C4-2B (cell line): ENCODE measurements around the gene CD99.

Experiments used
- H3K27ac ChIP-seq: fragments of 450-650 bp; 2 replicates; pipeline ENCODE4 v1.5.1; 2017
- ZFX ChIP-seq: fragments of 450-650 bp; IDR thresholded peaks from 2 replicates; pipeline ENCODE4 v1.6.1; 2017
- TF ChIP-seq, protein P1 (sequence below): fragments of 450-650 bp; conservative IDR thresholded peaks from 2 replicates; pipeline ENCODE4 v1.5.1; 2017; ENCODE audit warnings: mild to moderate bottlenecking

Gene CD99

DNA sequence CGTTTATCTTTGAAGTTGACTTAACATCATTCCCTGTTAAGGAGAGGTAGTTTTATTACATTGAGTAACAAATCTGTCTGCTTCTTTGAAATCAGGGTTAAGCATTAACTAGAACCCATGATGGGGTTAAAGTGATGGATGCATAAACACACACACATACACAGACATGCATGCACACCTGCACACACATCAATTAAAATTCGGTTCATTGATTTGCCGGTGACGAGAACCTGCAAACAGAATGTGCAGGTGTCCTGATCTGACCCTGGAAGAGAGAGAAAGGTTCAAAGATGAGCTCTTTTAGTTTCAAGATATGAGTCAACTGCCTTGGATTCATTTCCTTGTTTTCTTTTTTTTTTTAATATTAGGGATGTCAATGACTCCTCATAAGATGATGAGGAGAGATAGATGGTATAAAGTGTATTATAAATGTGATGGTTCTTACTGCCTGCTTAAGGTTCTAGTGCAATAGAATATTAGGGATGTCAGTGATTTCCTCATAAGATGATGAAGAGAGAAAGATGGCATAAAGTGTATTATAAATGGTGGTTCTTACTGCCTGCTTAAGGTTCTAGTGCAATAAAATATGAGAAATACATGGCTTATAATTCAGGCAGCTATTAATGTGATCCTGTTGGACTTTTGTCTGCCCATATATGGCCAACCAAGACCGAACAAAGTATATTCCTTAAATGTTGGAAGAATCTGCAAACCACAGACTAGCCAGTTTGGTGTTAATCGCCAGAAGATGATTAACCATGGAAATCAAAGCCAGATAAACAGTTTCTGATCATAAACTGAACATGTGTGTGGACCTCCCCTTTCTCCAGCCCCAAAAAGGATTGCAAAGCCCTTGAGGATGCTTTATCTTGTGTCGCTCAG lies 14.1 kb upstream of the CD99 start:
- H3K27ac ChIP-seq: peak overlapping the region; percentile 92
- TF ChIP-seq ZFX: no peak
- TF ChIP-seq, protein P1, sequence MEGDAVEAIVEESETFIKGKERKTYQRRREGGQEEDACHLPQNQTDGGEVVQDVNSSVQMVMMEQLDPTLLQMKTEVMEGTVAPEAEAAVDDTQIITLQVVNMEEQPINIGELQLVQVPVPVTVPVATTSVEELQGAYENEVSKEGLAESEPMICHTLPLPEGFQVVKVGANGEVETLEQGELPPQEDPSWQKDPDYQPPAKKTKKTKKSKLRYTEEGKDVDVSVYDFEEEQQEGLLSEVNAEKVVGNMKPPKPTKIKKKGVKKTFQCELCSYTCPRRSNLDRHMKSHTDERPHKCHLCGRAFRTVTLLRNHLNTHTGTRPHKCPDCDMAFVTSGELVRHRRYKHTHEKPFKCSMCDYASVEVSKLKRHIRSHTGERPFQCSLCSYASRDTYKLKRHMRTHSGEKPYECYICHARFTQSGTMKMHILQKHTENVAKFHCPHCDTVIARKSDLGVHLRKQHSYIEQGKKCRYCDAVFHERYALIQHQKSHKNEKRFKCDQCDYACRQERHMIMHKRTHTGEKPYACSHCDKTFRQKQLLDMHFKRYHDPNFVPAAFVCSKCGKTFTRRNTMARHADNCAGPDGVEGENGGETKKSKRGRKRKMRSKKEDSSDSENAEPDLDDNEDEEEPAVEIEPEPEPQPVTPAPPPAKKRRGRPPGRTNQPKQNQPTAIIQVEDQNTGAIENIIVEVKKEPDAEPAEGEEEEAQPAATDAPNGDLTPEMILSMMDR: no peak

DNA sequence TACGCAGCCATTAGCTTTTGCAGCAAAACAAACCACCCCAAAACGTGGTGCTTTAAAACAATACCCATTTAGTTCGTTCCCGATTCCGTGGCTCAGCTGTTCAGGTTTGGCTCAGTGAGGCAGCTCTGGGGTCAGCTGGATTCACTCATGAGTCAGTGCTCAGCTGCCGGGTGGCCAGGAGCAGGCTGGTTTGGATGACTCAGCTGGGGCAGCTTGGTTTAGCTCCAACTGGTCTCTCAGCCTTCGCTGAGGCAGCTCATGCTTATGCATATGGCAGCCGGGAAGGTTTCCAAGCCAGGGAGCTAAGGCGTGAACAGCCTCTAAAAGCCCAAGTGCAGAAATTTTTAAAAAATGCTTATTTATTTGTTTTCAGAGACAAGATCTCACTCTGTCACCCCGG lies 13.3 kb upstream of the CD99 start:
- no peak for TF ChIP-seq ZFX
- TF ChIP-seq, protein P1: no peak

DNA sequence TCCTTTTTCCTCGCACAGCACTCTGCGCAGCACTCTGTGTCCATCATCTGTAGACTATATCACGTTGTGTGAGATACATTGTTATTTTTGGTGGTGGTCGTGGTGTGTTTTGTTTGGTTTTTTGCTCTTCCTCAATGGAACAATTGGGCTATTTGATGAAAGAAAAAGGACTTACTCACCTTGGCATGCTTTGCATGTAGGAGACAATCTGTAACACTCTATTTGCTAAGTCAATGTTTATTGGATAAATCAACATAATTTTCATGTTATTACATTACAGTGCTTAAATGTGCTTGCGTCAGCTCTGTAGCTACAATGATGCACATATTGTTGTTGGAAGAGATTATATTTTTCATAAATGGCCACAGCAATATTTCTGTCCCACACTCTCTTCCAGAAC lies 12.5 kb upstream of the CD99 start:
- peak overlapping the region; percentile 92 for H3K27ac ChIP-seq
- TF ChIP-seq, protein P1: no peak
- TF ChIP-seq ZFX: no peak

More for the DNA sequence above, 13.3 kb upstream of the CD99 start:
- peak overlapping the region; percentile 92 for H3K27ac ChIP-seq

DNA sequence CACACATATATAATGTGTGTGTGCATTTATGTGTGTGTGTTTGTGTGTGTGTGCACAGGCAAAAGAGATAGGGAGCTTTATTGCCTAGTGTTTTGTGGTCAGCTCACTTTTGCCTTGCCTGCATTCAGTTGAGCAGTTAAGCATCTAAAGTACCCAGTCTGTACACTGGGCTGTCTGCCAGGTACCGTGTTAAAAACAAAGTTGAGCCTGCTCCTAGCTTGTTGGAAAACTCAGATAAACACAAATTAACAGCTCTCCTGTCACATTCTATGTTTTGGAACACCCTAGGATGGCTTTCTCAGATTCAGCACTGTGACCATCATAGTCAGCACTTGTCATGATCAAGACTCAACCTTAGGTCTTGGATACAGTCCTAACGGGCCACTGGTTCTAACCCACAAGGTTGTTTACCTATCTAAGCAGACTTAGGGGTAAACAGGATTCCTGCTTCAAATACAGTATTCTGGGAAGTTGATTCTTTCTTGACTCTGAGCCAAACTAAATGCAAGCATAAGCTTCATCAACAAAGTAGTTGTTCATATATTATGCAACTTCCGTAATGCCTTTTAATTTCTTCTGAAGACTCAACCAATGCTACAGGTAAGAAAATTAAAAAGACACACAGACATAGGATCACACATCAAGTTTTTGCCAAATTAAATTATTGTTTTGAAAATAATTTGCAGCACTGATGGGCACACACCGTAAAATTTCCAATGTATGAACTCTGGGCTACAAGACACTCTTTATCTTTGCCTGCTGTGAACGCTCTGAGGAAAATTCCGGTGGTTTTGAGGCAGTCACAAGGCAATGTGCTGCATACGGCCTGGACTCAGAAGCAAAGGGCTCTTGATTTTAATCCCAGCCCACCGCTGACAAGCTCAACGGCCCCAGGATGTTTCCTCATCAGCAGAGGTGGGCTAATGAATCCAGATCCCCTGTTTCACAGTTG lies 11.3 kb upstream of the CD99 start:
- H3K27ac ChIP-seq: peak overlapping the region; percentile 92
- TF ChIP-seq, protein P1: no peak
- no peak for TF ChIP-seq ZFX

DNA sequence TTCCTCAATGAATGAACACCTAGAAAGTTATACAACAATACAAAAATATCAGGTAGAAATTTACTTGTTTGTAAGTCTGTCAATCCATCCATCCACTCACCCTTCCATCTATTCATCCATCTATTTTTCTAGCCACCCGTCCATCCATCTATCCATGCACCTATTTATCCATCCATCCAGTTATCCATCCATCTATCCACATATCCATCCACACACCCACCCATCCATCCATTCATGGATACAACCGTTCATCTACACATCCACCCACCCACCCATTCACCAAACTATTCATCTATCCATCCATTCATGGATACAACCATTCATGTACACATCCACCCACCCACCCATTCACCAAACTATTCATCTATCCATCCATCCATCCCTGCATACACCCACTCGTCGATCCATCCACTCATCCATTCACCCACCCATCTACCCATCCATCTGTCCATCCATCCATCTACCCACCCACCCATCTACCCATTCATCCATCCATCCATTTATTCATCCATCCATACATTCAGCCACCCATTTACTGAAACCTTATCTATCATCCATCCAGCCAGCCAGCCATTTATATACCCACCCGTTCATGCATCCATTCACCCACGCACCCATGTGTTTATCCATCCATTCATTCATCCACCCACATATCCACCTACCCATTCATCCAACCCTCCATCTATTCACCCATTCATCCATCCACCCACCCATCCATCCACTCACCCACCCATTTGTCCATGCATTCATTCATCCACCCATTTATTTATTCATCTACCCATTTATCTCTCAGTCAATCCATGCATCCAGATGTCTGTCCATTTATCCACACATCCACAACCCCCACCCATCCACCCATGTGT lies 10.4 kb upstream of the CD99 start:
- H3K27ac ChIP-seq: peak overlapping the region; percentile 92
- TF ChIP-seq, protein P1: no peak
- no peak for TF ChIP-seq ZFX

- no peak for TF ChIP-seq ZFX
- TF ChIP-seq, protein P1: no peak
- H3K27ac ChIP-seq: no peak overlapping the region
These were observed 8.4 kb upstream of the CD99 start for GRCh38 chrX:2682565-2683177.
